Measurements from ENCODE around the gene ARSG.

DNA sequence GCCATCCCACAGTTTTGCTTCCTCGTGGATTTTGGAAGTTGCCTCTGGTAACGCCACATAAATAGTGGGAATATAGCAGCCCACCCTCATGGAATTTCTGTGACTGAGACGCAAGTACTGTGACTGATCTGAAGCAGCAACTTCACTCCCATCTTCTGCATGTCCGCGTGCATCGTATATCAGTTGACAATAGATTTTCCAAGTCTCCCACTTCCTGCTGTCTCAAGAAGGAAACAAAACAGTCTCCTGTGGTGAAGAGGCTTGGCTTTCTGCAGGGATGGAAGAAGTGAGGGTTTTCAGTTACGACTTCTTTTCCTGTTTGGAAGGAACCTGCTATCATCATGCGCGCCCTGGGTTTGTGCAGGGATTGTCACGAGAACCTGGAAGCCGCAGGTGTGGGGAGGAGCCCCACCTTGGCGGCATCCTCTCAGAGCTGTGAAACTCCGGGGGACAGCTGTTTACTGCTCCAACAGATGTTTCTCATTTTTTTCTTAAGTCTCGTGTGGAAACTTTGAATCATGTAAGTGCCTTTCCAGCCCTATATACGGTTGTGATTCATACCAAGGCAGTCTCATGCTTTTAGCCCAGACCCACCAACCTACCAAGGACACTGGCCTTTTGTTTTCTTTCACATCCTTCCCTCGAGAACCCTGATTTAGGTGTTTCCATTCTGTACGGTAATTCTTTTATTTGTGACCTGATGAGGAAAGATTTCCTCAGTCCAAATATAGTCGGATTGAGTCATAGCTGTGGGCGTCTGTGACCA lies 108.5 kb downstream of the ARSG start:
- TF ChIP-seq, protein P1, sequence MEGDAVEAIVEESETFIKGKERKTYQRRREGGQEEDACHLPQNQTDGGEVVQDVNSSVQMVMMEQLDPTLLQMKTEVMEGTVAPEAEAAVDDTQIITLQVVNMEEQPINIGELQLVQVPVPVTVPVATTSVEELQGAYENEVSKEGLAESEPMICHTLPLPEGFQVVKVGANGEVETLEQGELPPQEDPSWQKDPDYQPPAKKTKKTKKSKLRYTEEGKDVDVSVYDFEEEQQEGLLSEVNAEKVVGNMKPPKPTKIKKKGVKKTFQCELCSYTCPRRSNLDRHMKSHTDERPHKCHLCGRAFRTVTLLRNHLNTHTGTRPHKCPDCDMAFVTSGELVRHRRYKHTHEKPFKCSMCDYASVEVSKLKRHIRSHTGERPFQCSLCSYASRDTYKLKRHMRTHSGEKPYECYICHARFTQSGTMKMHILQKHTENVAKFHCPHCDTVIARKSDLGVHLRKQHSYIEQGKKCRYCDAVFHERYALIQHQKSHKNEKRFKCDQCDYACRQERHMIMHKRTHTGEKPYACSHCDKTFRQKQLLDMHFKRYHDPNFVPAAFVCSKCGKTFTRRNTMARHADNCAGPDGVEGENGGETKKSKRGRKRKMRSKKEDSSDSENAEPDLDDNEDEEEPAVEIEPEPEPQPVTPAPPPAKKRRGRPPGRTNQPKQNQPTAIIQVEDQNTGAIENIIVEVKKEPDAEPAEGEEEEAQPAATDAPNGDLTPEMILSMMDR (conservative IDR thresholded peaks at IDR 0.05), result no peak
- no peak for TF ChIP-seq ZFX (IDR thresholded peaks at IDR 0.05)

All from C4-2B (cell line).